Measurements from ENCODE around the gene MYBBP1A.

DNA sequence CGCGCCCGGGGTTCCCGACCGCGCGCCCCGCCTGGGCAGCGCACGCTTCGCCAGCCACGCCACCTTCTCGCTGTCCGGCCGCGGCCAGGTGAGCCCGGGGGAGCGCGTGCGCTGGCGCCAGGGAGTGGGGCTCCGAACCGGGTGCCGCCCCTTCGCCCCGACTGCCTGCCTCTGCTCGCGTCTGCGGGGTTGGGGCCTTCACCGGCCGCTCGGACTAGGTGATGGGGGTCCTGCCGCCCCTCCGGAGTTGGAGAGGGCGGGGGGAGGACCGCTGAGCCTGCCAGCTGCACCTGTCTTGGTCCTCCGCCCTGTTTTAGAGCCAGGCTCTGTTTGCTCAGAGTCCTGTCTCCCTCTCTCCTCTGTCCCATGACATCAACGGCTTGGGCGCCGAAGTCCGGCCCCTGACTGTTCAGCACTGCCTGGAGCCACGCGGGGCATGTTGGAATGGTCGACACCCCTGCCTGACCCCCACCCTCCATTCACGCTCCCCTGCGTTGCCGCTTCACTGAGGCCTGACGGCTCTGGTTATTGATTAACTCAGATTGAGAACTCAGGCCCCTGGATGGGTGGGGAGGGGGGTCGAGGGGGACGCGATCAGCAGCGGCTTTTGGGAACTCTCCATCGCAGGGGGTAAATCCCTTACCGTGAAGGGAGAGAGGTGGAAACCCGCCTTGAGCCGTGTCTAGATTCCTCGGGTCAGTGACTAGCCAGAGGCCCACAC lies 29.9 kb upstream of the MYBBP1A start:
- TF ChIP-seq POLR2AphosphoS5 (IDR thresholded peaks at IDR 0.05; ENCODE audit: low read depth) (no peak), CTCF (IDR thresholded peaks at IDR 0.05; ENCODE audit: insufficient read depth, low read length) (no peak), GABPA (IDR thresholded peaks at IDR 0.05; ENCODE audit: low read depth) (no peak)
- TF ChIP-seq, protein P1, sequence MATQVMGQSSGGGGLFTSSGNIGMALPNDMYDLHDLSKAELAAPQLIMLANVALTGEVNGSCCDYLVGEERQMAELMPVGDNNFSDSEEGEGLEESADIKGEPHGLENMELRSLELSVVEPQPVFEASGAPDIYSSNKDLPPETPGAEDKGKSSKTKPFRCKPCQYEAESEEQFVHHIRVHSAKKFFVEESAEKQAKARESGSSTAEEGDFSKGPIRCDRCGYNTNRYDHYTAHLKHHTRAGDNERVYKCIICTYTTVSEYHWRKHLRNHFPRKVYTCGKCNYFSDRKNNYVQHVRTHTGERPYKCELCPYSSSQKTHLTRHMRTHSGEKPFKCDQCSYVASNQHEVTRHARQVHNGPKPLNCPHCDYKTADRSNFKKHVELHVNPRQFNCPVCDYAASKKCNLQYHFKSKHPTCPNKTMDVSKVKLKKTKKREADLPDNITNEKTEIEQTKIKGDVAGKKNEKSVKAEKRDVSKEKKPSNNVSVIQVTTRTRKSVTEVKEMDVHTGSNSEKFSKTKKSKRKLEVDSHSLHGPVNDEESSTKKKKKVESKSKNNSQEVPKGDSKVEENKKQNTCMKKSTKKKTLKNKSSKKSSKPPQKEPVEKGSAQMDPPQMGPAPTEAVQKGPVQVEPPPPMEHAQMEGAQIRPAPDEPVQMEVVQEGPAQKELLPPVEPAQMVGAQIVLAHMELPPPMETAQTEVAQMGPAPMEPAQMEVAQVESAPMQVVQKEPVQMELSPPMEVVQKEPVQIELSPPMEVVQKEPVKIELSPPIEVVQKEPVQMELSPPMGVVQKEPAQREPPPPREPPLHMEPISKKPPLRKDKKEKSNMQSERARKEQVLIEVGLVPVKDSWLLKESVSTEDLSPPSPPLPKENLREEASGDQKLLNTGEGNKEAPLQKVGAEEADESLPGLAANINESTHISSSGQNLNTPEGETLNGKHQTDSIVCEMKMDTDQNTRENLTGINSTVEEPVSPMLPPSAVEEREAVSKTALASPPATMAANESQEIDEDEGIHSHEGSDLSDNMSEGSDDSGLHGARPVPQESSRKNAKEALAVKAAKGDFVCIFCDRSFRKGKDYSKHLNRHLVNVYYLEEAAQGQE (IDR thresholded peaks at IDR 0.05; ENCODE audit: insufficient replicate concordance, low read depth): no peak
